ENCODE measurements around the gene SEMA3C. TPM values are rescaled to one million over a fixed set of nuclear protein-coding genes. Genes with fewer than 3 reads are reported as not detected.

SEMA3C gene
- total RNA-seq, 1 experiment from 2014 or later = 13.3 TPM

DNA sequence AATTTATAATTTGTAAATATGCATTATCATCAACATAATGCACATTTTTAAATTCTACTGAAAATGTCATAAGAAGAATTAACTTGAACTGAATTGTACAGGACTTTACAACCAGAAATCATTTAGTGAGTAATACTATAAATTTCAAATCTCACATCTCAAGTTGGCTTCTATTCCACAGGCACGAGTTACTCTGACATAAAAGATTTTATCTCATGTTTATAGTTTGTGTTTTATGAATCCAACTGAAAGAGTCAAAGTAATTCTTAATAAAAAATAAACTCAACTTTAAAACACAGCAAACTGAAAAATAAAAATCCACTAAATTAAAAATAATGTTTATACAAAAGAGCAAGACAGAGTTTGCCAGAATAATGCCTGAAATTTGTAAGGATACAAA, 151.2 kb downstream of the SEMA3C start:
- no peaks in the 10 kb centered on the region for H3K36me3 ChIP-seq (ENCODE audit: insufficient read depth, low read length, poor library complexity, severe bottlenecking)
- H3K27me3 ChIP-seq (replicated peaks; ENCODE audit: insufficient read depth, low read depth, low read length, poor library complexity) = no peaks in the 10 kb centered on the region
- H3K27ac ChIP-seq (ENCODE audit: low read depth, low read length, poor library complexity, severe bottlenecking) = no peak overlapping the region
- BruUV-seq (replicated peaks) = no TSS peak
- intact Hi-C loops (cut with micrococcal nuclease; ENCODE audit: unreplicated experiment) = no loop called here
- DNase-seq (ENCODE audit: low spot score) = no peak
- TF ChIP-seq EZH2 (IDR thresholded peaks at IDR 0.05; ENCODE audit: borderline replicate concordance, low read depth, low read length, poor library complexity, severe bottlenecking) (no peak), CTCF (conservative IDR thresholded peaks at IDR 0.05; ENCODE audit: low read depth, low read length) (no peak)
- POLR2A ChIA-PET (ENCODE audit: low non-redundant PET) = no interaction called here
- CTCF ChIA-PET = no interaction called here
- H3K4me1 ChIP-seq (ENCODE audit: insufficient read depth, low read length, poor library complexity, severe bottlenecking) = peaks cover 13% of the 10 kb centered on the region
- no peak overlapping the region for H3K4me3 ChIP-seq (ENCODE audit: low read depth, low read length, poor library complexity, severe bottlenecking)
- no peaks in the 10 kb centered on the region for H3K9me3 ChIP-seq (ENCODE audit: low read depth, low read length, poor library complexity, severe bottlenecking)

GRCh38 chr7:80766724-80767123, 152.1 kb downstream of the SEMA3C start:
- POLR2A ChIA-PET (ENCODE audit: low non-redundant PET) = no interaction called here
- no peak overlapping the region for H3K4me3 ChIP-seq (ENCODE audit: low read depth, low read length, poor library complexity, severe bottlenecking)
- intact Hi-C loops (cut with micrococcal nuclease; ENCODE audit: unreplicated experiment) = no loop called here
- H3K27ac ChIP-seq (ENCODE audit: low read depth, low read length, poor library complexity, severe bottlenecking) = no peak overlapping the region
- TF ChIP-seq EZH2 (IDR thresholded peaks at IDR 0.05; ENCODE audit: borderline replicate concordance, low read depth, low read length, poor library complexity, severe bottlenecking) (no peak), CTCF (conservative IDR thresholded peaks at IDR 0.05; ENCODE audit: low read depth, low read length) (no peak)
- peaks cover 13% of the 10 kb centered on the region for H3K4me1 ChIP-seq (ENCODE audit: insufficient read depth, low read length, poor library complexity, severe bottlenecking)
- CTCF ChIA-PET = no interaction called here
- no peaks in the 10 kb centered on the region for H3K27me3 ChIP-seq (replicated peaks; ENCODE audit: insufficient read depth, low read depth, low read length, poor library complexity)
- no peaks in the 10 kb centered on the region for H3K36me3 ChIP-seq (ENCODE audit: insufficient read depth, low read length, poor library complexity, severe bottlenecking)
- DNase-seq (ENCODE audit: low spot score) = no peak
- BruUV-seq (replicated peaks) = no TSS peak
- H3K9me3 ChIP-seq (ENCODE audit: low read depth, low read length, poor library complexity, severe bottlenecking) = no peaks in the 10 kb centered on the region

GRCh38 chr7:80764132-80764531, 154.7 kb downstream of the SEMA3C start:
- CTCF ChIA-PET = no interaction called here
- intact Hi-C loops (cut with micrococcal nuclease; ENCODE audit: unreplicated experiment) = no loop called here
- H3K27ac ChIP-seq (ENCODE audit: low read depth, low read length, poor library complexity, severe bottlenecking) = no peak overlapping the region
- POLR2A ChIA-PET (ENCODE audit: low non-redundant PET) = no interaction called here
- no peak overlapping the region for H3K4me3 ChIP-seq (ENCODE audit: low read depth, low read length, poor library complexity, severe bottlenecking)
- no TSS peak for BruUV-seq (replicated peaks)
- no peaks in the 10 kb centered on the region for H3K27me3 ChIP-seq (replicated peaks; ENCODE audit: insufficient read depth, low read depth, low read length, poor library complexity)
- TF ChIP-seq EZH2 (IDR thresholded peaks at IDR 0.05; ENCODE audit: borderline replicate concordance, low read depth, low read length, poor library complexity, severe bottlenecking) (no peak), CTCF (conservative IDR thresholded peaks at IDR 0.05; ENCODE audit: low read depth, low read length) (no peak)
- H3K36me3 ChIP-seq (ENCODE audit: insufficient read depth, low read length, poor library complexity, severe bottlenecking) = no peaks in the 10 kb centered on the region
- DNase-seq (ENCODE audit: low spot score) = peak; percentile 74
- H3K4me1 ChIP-seq (ENCODE audit: insufficient read depth, low read length, poor library complexity, severe bottlenecking) = peaks cover 13% of the 10 kb centered on the region
- H3K9me3 ChIP-seq (ENCODE audit: low read depth, low read length, poor library complexity, severe bottlenecking) = no peaks in the 10 kb centered on the region

All from A673 (cell line).